Peyer's patch (tissue), 4 donors: ENCODE data around the gene EPHB1.

Experiments used
- POLR2A ChIP-seq, 2 donors: fragments of 450-650 bp; IDR thresholded peaks; one replicate each; pipeline ENCODE4 v1.5.1; 2017; ENCODE audit warnings: antibody characterized with exemption in 2 of 2, mild to moderate bottlenecking in 2 of 2, moderate library complexity in 2 of 2
- TF ChIP-seq, protein P1 (sequence below), 6 experiments: fragments of 450-650 bp in 4 of 6; fragments of 200-600 bp in 2 of 6; sonication (generic) in 1 of 6; IDR thresholded peaks; one replicate each; pipeline ENCODE4 v1.5.1; 2017 to 2019; ENCODE audit warnings: antibody characterized with exemption in 6 of 6, mild to moderate bottlenecking in 3 of 6, moderate library complexity in 1 of 6

DNA sequence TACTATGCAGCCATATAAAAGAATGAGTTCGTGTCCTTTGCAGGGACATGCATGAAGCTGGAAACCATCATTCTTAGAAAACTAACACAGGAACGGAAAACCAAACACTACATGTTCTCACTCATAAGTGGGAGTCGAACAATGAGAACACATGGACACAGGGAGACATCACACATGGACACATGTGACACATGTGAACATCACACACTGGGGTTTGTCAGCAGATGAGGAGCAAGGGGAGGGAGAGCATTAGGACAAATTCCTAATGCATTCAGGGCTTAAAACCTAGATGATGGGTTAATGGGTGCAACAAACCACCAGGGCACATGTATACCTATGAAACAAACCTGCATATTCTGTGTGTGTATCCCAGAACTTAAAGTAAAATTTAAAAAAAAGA is 408.0 kb downstream of the EPHB1 start:
- TF ChIP-seq, protein P1, sequence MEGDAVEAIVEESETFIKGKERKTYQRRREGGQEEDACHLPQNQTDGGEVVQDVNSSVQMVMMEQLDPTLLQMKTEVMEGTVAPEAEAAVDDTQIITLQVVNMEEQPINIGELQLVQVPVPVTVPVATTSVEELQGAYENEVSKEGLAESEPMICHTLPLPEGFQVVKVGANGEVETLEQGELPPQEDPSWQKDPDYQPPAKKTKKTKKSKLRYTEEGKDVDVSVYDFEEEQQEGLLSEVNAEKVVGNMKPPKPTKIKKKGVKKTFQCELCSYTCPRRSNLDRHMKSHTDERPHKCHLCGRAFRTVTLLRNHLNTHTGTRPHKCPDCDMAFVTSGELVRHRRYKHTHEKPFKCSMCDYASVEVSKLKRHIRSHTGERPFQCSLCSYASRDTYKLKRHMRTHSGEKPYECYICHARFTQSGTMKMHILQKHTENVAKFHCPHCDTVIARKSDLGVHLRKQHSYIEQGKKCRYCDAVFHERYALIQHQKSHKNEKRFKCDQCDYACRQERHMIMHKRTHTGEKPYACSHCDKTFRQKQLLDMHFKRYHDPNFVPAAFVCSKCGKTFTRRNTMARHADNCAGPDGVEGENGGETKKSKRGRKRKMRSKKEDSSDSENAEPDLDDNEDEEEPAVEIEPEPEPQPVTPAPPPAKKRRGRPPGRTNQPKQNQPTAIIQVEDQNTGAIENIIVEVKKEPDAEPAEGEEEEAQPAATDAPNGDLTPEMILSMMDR (IDR thresholded peaks at IDR 0.05), result no peak
- no peak for TF ChIP-seq POLR2A (IDR thresholded peaks at IDR 0.05)
